22Rv1 (cell line): ENCODE measurements around the gene THADA.
"Not testable (repeated sequence)": the region's sequence is repeated elsewhere in the genome, so short reads cannot be mapped to it uniquely, and the experiment has no call there.

ENCODE experiments used
- H3K27ac ChIP-seq: fragments of 450-650 bp; 2 replicates; pipeline ENCODE4 v1.5.1; 2017
- ZFX ChIP-seq: fragments of 450-650 bp; IDR thresholded peaks from 2 replicates; pipeline ENCODE4 v1.6.1; 2017; ENCODE audit warnings: antibody characterized with exemption, borderline replicate concordance
- TF ChIP-seq, protein P1 (sequence below): fragments of 450-650 bp; IDR thresholded peaks from 2 replicates; pipeline ENCODE4 v1.5.1; 2017; ENCODE audit warnings: mild to moderate bottlenecking

The THADA gene

DNA sequence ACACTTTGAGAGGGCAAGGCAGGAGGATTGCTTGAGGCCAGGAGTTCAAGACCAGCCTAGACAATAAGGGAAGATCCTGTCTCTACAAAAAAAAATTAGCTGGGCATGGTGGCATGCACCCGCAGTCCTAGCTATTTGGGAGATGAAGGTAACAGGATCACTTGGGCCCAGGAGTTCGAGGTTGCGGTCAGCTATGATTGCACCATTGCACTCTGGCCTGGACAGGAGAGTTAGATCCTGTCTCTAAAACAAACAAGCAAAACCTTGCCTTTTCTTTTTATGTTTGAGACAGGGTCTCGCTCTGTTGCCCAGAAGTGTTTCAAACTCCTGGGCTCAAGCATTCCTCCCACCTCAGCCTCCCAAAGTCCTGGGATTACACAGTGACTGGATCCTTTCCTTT, 14.5 kb upstream of the THADA start:
- no peak for TF ChIP-seq ZFX
- TF ChIP-seq, protein P1, sequence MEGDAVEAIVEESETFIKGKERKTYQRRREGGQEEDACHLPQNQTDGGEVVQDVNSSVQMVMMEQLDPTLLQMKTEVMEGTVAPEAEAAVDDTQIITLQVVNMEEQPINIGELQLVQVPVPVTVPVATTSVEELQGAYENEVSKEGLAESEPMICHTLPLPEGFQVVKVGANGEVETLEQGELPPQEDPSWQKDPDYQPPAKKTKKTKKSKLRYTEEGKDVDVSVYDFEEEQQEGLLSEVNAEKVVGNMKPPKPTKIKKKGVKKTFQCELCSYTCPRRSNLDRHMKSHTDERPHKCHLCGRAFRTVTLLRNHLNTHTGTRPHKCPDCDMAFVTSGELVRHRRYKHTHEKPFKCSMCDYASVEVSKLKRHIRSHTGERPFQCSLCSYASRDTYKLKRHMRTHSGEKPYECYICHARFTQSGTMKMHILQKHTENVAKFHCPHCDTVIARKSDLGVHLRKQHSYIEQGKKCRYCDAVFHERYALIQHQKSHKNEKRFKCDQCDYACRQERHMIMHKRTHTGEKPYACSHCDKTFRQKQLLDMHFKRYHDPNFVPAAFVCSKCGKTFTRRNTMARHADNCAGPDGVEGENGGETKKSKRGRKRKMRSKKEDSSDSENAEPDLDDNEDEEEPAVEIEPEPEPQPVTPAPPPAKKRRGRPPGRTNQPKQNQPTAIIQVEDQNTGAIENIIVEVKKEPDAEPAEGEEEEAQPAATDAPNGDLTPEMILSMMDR: no peak
- no peak overlapping the region for H3K27ac ChIP-seq

DNA sequence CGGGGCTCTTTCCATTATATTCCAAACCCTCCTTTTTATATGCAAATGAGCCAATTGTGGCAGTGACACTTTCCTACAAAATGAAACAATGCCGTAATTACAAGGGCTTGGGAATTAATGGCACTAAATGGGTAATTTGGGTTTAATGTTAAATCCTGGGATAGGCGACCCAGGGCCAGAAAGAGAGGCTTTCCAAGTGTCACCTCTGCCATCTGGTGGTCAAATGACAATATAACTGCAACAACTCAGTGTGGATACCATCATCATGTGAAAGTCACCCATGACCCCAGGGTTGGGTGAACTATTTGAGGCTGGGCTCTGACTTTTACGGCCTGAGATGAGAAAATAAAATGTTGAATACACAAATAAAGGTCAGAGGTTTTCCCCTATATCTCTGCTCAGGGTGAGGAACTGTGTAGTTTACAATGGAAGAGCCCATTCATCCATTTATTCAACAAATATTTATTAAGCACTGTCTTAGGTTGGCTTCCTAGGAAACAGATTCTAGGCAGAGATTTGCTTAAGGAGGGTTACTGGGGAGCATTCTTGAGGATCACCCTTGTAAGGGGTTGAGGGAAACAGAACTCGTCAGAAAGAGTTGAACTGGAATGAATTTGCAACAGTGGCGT, 13.6 kb upstream of the THADA start:
- no peak for TF ChIP-seq ZFX
- TF ChIP-seq, protein P1: peak; percentile 71
- no peak overlapping the region for H3K27ac ChIP-seq

DNA sequence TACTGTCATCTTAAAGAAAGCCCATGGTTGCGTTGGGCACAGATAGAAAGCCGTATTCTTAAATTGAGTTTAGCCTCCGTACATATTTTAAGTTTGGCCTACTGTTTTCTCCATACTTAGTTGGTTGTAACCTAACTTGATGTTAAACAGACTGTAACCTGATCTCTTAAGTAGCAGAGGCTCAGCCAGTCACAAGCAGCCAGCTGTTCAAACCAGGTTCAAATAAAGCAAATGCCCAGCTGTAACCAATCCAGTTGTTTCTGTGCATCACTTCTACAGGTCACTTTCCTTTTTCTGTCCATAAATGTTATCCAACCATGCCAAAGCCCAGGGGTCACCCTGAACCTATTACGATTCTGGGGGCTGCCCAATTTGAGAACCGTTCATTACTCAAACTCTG, 10.0 kb upstream of the THADA start:
- H3K27ac ChIP-seq: no peak overlapping the region
- no peak for TF ChIP-seq ZFX
- TF ChIP-seq, protein P1: no peak

DNA sequence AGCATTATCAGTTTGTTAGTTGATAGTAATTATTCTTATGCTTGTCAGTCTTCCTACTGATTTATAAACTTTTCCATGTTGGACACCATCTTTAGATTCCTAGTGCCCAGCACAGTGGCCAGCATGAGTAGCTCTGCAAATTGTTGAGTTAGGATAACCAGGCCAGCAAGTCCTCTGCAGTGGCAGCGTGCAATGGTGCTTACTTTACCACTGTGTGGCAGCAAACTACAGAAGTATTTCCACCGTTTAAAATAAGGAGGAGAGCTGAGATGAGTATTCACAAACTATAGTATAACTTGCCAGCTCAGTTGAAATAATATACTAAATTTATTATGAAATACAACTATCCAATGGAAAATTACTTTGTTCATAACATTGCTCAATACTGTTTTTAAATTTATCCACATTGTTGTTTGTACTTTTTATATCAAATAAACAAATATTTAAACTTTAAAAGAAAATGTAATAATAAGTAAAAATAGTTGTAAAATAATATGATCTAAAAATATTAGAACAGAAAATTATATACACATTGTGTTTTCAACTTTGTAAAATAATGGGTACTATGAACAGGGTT, 9.3 kb upstream of the THADA start:
- no peak for TF ChIP-seq ZFX
- TF ChIP-seq, protein P1: peak; percentile 64
- no peak overlapping the region for H3K27ac ChIP-seq

DNA sequence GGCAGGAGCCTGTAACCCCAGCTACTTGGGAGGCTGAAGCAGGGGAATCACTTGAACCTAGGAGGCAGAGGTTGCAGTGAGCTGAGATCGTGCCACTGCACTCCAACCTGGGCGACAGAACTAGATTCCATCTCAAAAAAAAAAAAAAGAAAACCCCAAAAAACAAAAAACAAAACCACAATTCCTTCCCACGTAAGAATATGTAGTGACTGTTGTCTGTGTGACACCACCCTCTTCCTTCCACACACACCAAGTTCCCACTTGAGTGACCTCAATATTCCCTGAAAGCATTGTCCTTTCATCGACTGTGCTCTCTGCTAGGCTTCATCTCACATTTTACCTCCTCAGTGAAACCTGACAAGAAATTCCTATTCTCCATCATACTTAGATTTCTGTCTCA, 8.8 kb upstream of the THADA start:
- no peak overlapping the region for H3K27ac ChIP-seq
- TF ChIP-seq, protein P1: no peak
- no peak for TF ChIP-seq ZFX

DNA sequence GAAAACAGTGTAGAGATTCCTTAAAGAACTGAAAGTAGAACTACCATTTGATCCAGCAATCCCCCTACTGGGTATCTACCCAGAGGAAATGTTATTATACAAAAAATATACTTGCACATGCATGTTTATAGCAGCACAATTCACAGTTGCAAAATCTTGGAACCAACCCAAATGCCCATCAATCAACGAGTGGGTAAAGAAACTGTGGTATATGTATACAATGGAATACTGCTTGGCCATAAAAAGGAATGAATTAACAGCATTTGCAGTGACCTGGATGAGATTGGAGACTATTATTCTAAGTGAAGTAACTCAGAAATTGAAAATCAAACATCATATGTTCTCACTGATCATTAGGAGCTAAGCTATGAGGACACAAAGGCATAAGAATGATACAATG, 4.8 kb upstream of the THADA start:
- H3K27ac ChIP-seq: not testable (repeated sequence)

DNA sequence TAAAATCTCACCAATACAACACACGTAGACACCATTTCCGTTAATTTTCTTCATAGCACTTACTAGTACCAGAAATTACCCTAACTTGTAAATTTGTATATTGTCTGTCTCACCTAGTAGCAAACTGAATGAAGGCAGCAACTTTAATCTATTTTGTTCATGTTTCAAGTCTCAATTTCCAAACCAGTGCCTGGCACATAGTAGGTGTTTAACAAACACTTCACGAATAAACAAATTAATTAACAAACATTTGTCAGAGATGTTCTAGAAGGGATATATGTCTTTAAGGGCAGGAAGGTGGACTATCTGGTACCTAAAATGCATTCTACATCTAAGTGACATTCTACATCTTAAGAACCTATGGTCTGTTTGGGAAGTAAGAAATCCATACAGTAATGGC, 963 bp downstream of the THADA start:
- TF ChIP-seq, protein P1: no peak
- no peak for TF ChIP-seq ZFX
- H3K27ac ChIP-seq: peak overlapping the region; percentile 86; the same call in 1 of the 2 replicates

DNA sequence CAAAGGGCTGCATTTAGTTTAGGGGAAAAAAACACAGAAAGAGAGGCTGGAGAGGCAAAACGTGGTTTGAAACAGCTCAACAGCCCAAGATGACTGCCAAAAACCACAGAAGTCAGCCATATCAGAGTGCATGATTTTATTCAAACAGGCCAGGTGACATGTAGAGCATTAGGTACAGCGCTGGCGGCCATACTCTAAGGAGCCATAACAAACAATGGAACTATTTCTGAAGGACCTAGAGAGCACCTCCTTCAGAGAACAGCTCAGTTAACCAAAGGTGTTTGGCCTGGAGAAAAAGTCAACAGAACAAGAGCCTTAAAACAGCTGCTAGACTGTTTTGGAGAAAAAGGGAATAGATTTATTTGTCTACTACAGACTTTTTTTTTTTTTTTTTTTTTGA, 2.6 kb downstream of the THADA start:
- H3K27ac ChIP-seq: no peak overlapping the region
- TF ChIP-seq, protein P1: no peak
- no peak for TF ChIP-seq ZFX
